Keratinocyte (primary cell): ENCODE data around the gene SNTG2. TPM values are rescaled to one million over a fixed set of nuclear protein-coding genes. Genes with fewer than 3 reads are reported as not detected.

ENCODE experiments used
- DNase-seq: peaks from one replicate; pipeline ENCODE4 v3.0.0-alpha.2; 2011; ENCODE audit warnings: low read depth, missing footprints, low spot score
- FAIRE-seq: peaks from 2 replicates; lab custom pipeline; 2011; peaks lifted over from hg19 to GRCh38; lab: Jason Lieb, UNC
- H2AFZ ChIP-seq: 2 replicates; pipeline ENCODE4 v1.6.0; 2012; ENCODE audit warnings: low read length, control low read depth, inconsistent platforms; ENCODE audit not compliant: control insufficient read depth
- H3K27ac ChIP-seq: 2 replicates; pipeline ENCODE4 v1.5.1; 2011; ENCODE audit warnings: low read length; ENCODE audit not compliant: control insufficient read depth, insufficient read depth
- H3K27me3 ChIP-seq: 3 replicates; pipeline ENCODE4 v1.6.0; 2011; ENCODE audit warnings: low read length; ENCODE audit not compliant: control insufficient read depth, insufficient read depth; ENCODE audit errors: extremely low read depth
- H3K36me3 ChIP-seq, 2 experiments: 2 replicates in 1 of 2; 3 replicates in 1 of 2; pipeline ENCODE4 v1.5.1; 2011; ENCODE audit warnings: low read length in 2 of 2, mild to moderate bottlenecking in 1 of 2; ENCODE audit not compliant: control insufficient read depth in 2 of 2, insufficient read depth in 2 of 2; ENCODE audit errors: extremely low read depth in 1 of 2
- H3K4me1 ChIP-seq: 3 replicates; pipeline ENCODE4 v1.5.1; 2011; ENCODE audit warnings: low read length; ENCODE audit not compliant: control insufficient read depth, insufficient read depth; ENCODE audit errors: extremely low read depth
- H3K4me2 ChIP-seq: 3 replicates; pipeline ENCODE4 v1.6.0; 2011; ENCODE audit warnings: low read depth, low read length; ENCODE audit not compliant: control insufficient read depth, insufficient read depth; ENCODE audit errors: extremely low read depth
- H3K4me3 ChIP-seq, 3 experiments: fragments of 200-600 bp in 1 of 3; sonication (generic) in 1 of 3; 2 replicates in 2 of 3; 3 replicates in 1 of 3; pipeline ENCODE4 v1.5.1; 2011 to 2016; ENCODE audit warnings: low read length in 3 of 3, mild to moderate bottlenecking in 3 of 3, control low read depth in 2 of 3, inconsistent platforms in 1 of 3, low read depth in 1 of 3, mixed read lengths in 1 of 3, mixed run types in 1 of 3, moderate library complexity in 1 of 3; ENCODE audit not compliant: control insufficient read depth in 2 of 3, insufficient read depth in 2 of 3; ENCODE audit errors: extremely low read depth in 1 of 3
- H3K79me2 ChIP-seq: 2 replicates; pipeline ENCODE4 v1.6.0; 2012; ENCODE audit warnings: low read length; ENCODE audit not compliant: control insufficient read depth, insufficient read depth
- H3K9ac ChIP-seq: 3 replicates; pipeline ENCODE4 v1.6.0; 2011; ENCODE audit warnings: low read length; ENCODE audit not compliant: control insufficient read depth, insufficient read depth; ENCODE audit errors: extremely low read depth
- H3K9me1 ChIP-seq: 3 replicates; pipeline ENCODE4 v1.6.0; 2011; ENCODE audit warnings: low read length; ENCODE audit not compliant: control insufficient read depth, insufficient read depth; ENCODE audit errors: extremely low read depth
- H3K9me3 ChIP-seq: 2 replicates; pipeline ENCODE4 v1.5.1; 2012; ENCODE audit warnings: low read depth, low read length; ENCODE audit not compliant: control insufficient read depth
- H4K20me1 ChIP-seq: 3 replicates; pipeline ENCODE4 v1.6.0; 2011; ENCODE audit warnings: low read length; ENCODE audit not compliant: control insufficient read depth, insufficient read depth; ENCODE audit errors: extremely low read depth
- CTCF ChIP-seq, 3 experiments: IDR thresholded peaks in 1 of 3; conservative IDR thresholded peaks in 1 of 3; optimal IDR thresholded peaks in 1 of 3; 2 replicates in 2 of 3; 3 replicates in 1 of 3; pipeline versions ENCODE3 to v1.5.1; 2011; ENCODE audit warnings: low read length in 3 of 3, mild to moderate bottlenecking in 3 of 3, moderate library complexity in 2 of 3, control low read depth in 1 of 3, inconsistent platforms in 1 of 3; ENCODE audit not compliant: insufficient read depth in 2 of 3; ENCODE audit errors: extremely low read depth in 1 of 3
- EZH2 ChIP-seq: IDR thresholded peaks from one replicate; pipeline ENCODE4 v1.6.1; 2012; ENCODE audit warnings: inconsistent platforms, mild to moderate bottlenecking, low read length, moderate library complexity
- dilution Hi-C: fragments of 300-500 bp; cut with MboI; formaldehyde crosslinking; loops from one replicate; pipeline ENCODE4 v1.7.0; 2020; ENCODE audit warnings: low sequenced_read_pairs; ENCODE audit not compliant: extremely low pct_ligation_motif_present
- polyA plus RNA-seq, 5 experiments: library from polyadenylated mRNA; depleted of rRNA in 3 of 5; stranded (reverse) in 3 of 5; stranded (forward) in 1 of 5; unstranded in 1 of 5; fragments of >200 nt; gene quantifications; 1 replicate in 1 of 5; 2 replicates in 3 of 5; 3 replicates in 1 of 5; pipeline versions ENCODE4 v1.2.1 to v1.2.3, GENCODE V29; 2011 to 2012; ENCODE audit warnings: missing spikeins in 2 of 5, low read depth in 1 of 5, low replicate concordance in 1 of 5

The SNTG2 gene
- polyA plus RNA-seq, 1 donor (not counting 4 experiments of a cell fraction or from before 2014, with no cell fraction given): not detected

GRCh38 chr2:1259746-1260145 is 309.1 kb downstream of the SNTG2 start:
- Histone ChIP-seq H3K36me3 (no peaks in the 10 kb centered on the region), H3K4me3 (no peak overlapping the region), H4K20me1 (no peaks in the 10 kb centered on the region), H3K9me1 (no peaks in the 10 kb centered on the region), H3K4me1 (no peaks in the 10 kb centered on the region), H3K9ac (no peak overlapping the region), H3K4me2 (no peak overlapping the region), H3K27ac (no peak overlapping the region), H3K79me2 (no peaks in the 10 kb centered on the region), H3K9me3 (no peaks in the 10 kb centered on the region), H2AFZ (no peak overlapping the region), H3K27me3 (no peaks in the 10 kb centered on the region)
- TF ChIP-seq CTCF (optimal IDR thresholded peaks at IDR 0.05 in 1 of 3, IDR thresholded peaks at IDR 0.05 in 1 of 3, conservative IDR thresholded peaks at IDR 0.05 in 1 of 3; ENCODE audit: extremely low read depth in 1 of 3, insufficient read depth in 2 of 3, low read length in 3 of 3) (no peak), EZH2 (no peak)
- DNase-seq (no peak), FAIRE-seq (no peak)
- dilution Hi-C loops: no loop called here

DNA sequence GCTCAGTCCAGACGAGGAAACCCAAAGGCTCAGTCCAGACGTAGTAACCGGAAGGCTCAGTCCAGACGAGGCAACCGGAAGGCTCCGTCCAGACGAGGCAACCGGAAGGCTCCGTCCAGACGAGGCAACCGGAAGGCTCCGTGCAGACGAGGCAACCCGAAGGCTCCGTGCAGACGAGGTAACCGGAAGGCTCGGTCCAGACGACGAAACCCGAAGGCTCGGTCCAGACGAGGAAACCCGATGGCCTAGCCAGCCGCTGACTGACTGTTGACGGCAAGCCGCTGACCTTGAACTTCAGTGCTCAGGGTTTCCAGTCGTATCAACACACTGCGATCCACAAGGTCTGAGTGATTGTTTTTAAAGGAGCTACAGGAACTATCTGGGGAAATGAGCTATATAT is 312.0 kb downstream of the SNTG2 start:
- FAIRE-seq (no peak), DNase-seq (no peak)
- no peaks in the 10 kb centered on the region for H3K27me3 ChIP-seq
- H3K27ac ChIP-seq: no peak overlapping the region
- H3K4me1 ChIP-seq: no peaks in the 10 kb centered on the region
- H3K4me2 ChIP-seq: no peak overlapping the region
- no peaks in the 10 kb centered on the region for H3K79me2 ChIP-seq
- TF ChIP-seq EZH2 (no peak), CTCF (optimal IDR thresholded peaks at IDR 0.05 in 1 of 3, IDR thresholded peaks at IDR 0.05 in 1 of 3, conservative IDR thresholded peaks at IDR 0.05 in 1 of 3; ENCODE audit: extremely low read depth in 1 of 3, insufficient read depth in 2 of 3, low read length in 3 of 3) (no peak)
- H3K9me3 ChIP-seq: no peaks in the 10 kb centered on the region
- H2AFZ ChIP-seq: no peak overlapping the region
- H3K9ac ChIP-seq: no peak overlapping the region
- H3K9me1 ChIP-seq: no peaks in the 10 kb centered on the region
- no peaks in the 10 kb centered on the region for H4K20me1 ChIP-seq
- no peak overlapping the region for H3K4me3 ChIP-seq
- H3K36me3 ChIP-seq: no peaks in the 10 kb centered on the region
- dilution Hi-C loops: no loop called here
